Stimulated activated CD8-positive, alpha-beta memory T cell treated with anti-CD3 and anti-CD28 coated beads, Interleukin-15, amount 100 ng/mL, for 1 hour (primary cell): Measurements from ENCODE around the gene TENT4A.

Source experiments
- DNase-seq: peaks from one replicate; pipeline ENCODE4 v3.0.0-alpha.2; 2020; ENCODE audit warnings: low read depth

TENT4A gene

GRCh38 chr5:6718161-6718681, 5.0 kb downstream of the TENT4A start:
- no peak for DNase-seq

GRCh38 chr5:6718718-6719117, 5.5 kb downstream of the TENT4A start:
- no peak for DNase-seq

GRCh38 chr5:6719417-6719816, 6.2 kb downstream of the TENT4A start:
- no peak for DNase-seq

GRCh38 chr5:6719896-6720560, 6.8 kb downstream of the TENT4A start:
- no peak for DNase-seq

- no peak for DNase-seq
These were observed 7.3 kb downstream of the TENT4A start for GRCh38 chr5:6720561-6720921.

GRCh38 chr5:6721442-6721841, 8.2 kb downstream of the TENT4A start:
- DNase-seq, result no peak

GRCh38 chr5:6722015-6722414, 8.8 kb downstream of the TENT4A start:
- DNase-seq, result no peak

- DNase-seq, result no peak
These were observed 10.0 kb downstream of the TENT4A start for GRCh38 chr5:6723122-6723815.

- no peak for DNase-seq
These were observed 10.6 kb downstream of the TENT4A start for GRCh38 chr5:6723816-6724300.

GRCh38 chr5:6724321-6724929, 11.2 kb downstream of the TENT4A start:
- DNase-seq, result no peak

GRCh38 chr5:6725421-6725820, 12.2 kb downstream of the TENT4A start:
- no peak for DNase-seq

- DNase-seq, result no peak
These were observed 12.8 kb downstream of the TENT4A start for GRCh38 chr5:6726006-6726405.

GRCh38 chr5:6727231-6727630, 14.0 kb downstream of the TENT4A start:
- DNase-seq, result no peak

GRCh38 chr5:6728011-6728794, 15.0 kb downstream of the TENT4A start:
- no peak for DNase-seq

- no peak for DNase-seq
These were observed 15.6 kb downstream of the TENT4A start for GRCh38 chr5:6728795-6729183.

GRCh38 chr5:6729386-6730310, 16.4 kb downstream of the TENT4A start:
- no peak for DNase-seq

GRCh38 chr5:6730407-6730806, 17.2 kb downstream of the TENT4A start:
- no peak for DNase-seq

GRCh38 chr5:6730807-6731206, 17.6 kb downstream of the TENT4A start:
- DNase-seq, result no peak

GRCh38 chr5:6731465-6732237, 18.4 kb downstream of the TENT4A start:
- DNase-seq, result no peak

GRCh38 chr5:6732634-6733410, 19.6 kb downstream of the TENT4A start:
- DNase-seq, result no peak
